GM23338 (cell line): ENCODE data around the gene RNF43. TPM values are rescaled to one million over a fixed set of nuclear protein-coding genes. Genes with fewer than 3 reads are reported as not detected.

Experiments used
- ATAC-seq: fragments of 200-7000 bp; cut with Tn5 transposase; 3 replicates; pipeline ENCODE4 v1.9.1; 2020
- DNase-seq: peaks from one replicate; pipeline ENCODE4 v3.0.0-alpha.2; 2015; ENCODE audit warnings: low spot score
- H2AFZ ChIP-seq: fragments of 200-600 bp; sonication (generic); 2 replicates; pipeline ENCODE4 v1.8.0; 2016; ENCODE audit warnings: antibody characterized with exemption, mild to moderate bottlenecking, moderate library complexity
- H3F3A ChIP-seq: fragments of 200-600 bp; sonication (generic); replicated peaks from 2 replicates; pipeline ENCODE4 v1.8.0; 2017; ENCODE audit warnings: antibody characterized with exemption, mixed run types, low read depth
- H3K27ac ChIP-seq: fragments of 200-600 bp; sonication (generic); 2 replicates; pipeline ENCODE4 v1.6.1; 2016; ENCODE audit warnings: low read depth
- H3K27me3 ChIP-seq: fragments of 200-600 bp; sonication (generic); 2 replicates; pipeline ENCODE4 v1.8.0; 2016; ENCODE audit warnings: mild to moderate bottlenecking, mixed run types, moderate library complexity; ENCODE audit not compliant: insufficient read depth
- H3K36me3 ChIP-seq: fragments of 200-600 bp; sonication (generic); 2 replicates; pipeline ENCODE4 v1.8.0; 2016; ENCODE audit warnings: mild to moderate bottlenecking; ENCODE audit not compliant: insufficient read depth
- H3K4me1 ChIP-seq: fragments of 200-600 bp; sonication (generic); 2 replicates; pipeline ENCODE4 v1.8.0; 2016; ENCODE audit warnings: mild to moderate bottlenecking, moderate library complexity; ENCODE audit not compliant: insufficient read depth
- H3K4me2 ChIP-seq: fragments of 200-600 bp; sonication (generic); 2 replicates; pipeline ENCODE4 v1.7.1; 2017; ENCODE audit warnings: mixed run types
- H3K4me3 ChIP-seq: fragments of 200-600 bp; sonication (generic); 2 replicates; pipeline ENCODE4 v1.6.1; 2016; ENCODE audit warnings: mixed run types
- H3K79me2 ChIP-seq: fragments of 200-600 bp; sonication (generic); replicated peaks from 2 replicates; pipeline ENCODE4 v1.8.0; 2017; ENCODE audit warnings: mild to moderate bottlenecking; ENCODE audit not compliant: insufficient read depth
- H3K9me2 ChIP-seq: fragments of 200-600 bp; sonication (generic); 2 replicates; pipeline ENCODE4 v1.8.0; 2017; ENCODE audit not compliant: insufficient read depth
- H4K20me1 ChIP-seq: fragments of 200-600 bp; sonication (generic); replicated peaks from 2 replicates; pipeline ENCODE4 v1.8.0; 2017; ENCODE audit warnings: mild to moderate bottlenecking; ENCODE audit not compliant: insufficient read depth
- H3K27ac Mint-ChIP-seq: 2 replicates; pipeline ENCODE4 v1.8.0; 2020; ENCODE audit warnings: inconsistent platforms, mild to moderate bottlenecking, moderate library complexity, mixed read lengths
- H3K27me3 Mint-ChIP-seq: 3 replicates; pipeline ENCODE4 v1.8.0; 2022; ENCODE audit warnings: low read depth, mild to moderate bottlenecking, moderate library complexity, mixed read lengths, inconsistent platforms; ENCODE audit not compliant: insufficient read depth, poor library complexity
- H3K36me3 Mint-ChIP-seq: 3 replicates; pipeline ENCODE4 v1.8.0; 2021; ENCODE audit warnings: low read depth, mild to moderate bottlenecking, inconsistent platforms, moderate library complexity, mixed read lengths
- H3K4me1 Mint-ChIP-seq: 3 replicates; pipeline ENCODE4 v1.8.0; 2020; ENCODE audit warnings: mild to moderate bottlenecking, inconsistent platforms, mixed read lengths
- H3K4me3 Mint-ChIP-seq: 3 replicates; pipeline ENCODE4 v1.8.0; 2021; ENCODE audit warnings: moderate library complexity, mild to moderate bottlenecking, inconsistent platforms, mixed read lengths
- H3K9me3 Mint-ChIP-seq: 3 replicates; pipeline ENCODE4 v1.8.0; 2020; ENCODE audit warnings: moderate library complexity, mild to moderate bottlenecking, inconsistent platforms, mixed read lengths
- CREB1 ChIP-seq: fragments of 250-450 bp; sonication (Bioruptor Pico); IDR thresholded peaks from 2 replicates; pipeline ENCODE4 v1.5.0; 2020; ENCODE audit warnings: low read depth, mild to moderate bottlenecking, moderate library complexity
- EZH2 ChIP-seq: fragments of 200-600 bp; sonication (generic); IDR thresholded peaks from one replicate; pipeline ENCODE4 v1.8.0; 2017; ENCODE audit warnings: antibody characterized with exemption, mild to moderate bottlenecking, low read depth; ENCODE audit not compliant: unreplicated experiment
- EZH2phosphoT487 ChIP-seq: fragments of 200-600 bp; sonication (generic); IDR thresholded peaks from one replicate; pipeline ENCODE4 v1.8.1; 2018; ENCODE audit warnings: antibody characterized with exemption; ENCODE audit not compliant: unreplicated experiment
- JUNB ChIP-seq: IDR thresholded peaks from one replicate; pipeline ENCODE4 v1.6.1; 2016; ENCODE audit warnings: antibody characterized with exemption; ENCODE audit not compliant: unreplicated experiment
- NANOG ChIP-seq: IDR thresholded peaks from 2 replicates; pipeline ENCODE4 v1.6.1; 2016; ENCODE audit warnings: antibody characterized with exemption, borderline replicate concordance
- POLR2AphosphoS5 ChIP-seq: IDR thresholded peaks from 2 replicates; pipeline ENCODE4 v1.6.1; 2016; ENCODE audit warnings: antibody characterized with exemption, low read depth
- REST ChIP-seq: IDR thresholded peaks from one replicate; pipeline ENCODE4 v1.6.1; 2018; ENCODE audit warnings: antibody characterized with exemption; ENCODE audit not compliant: unreplicated experiment
- STAT1 ChIP-seq: IDR thresholded peaks from one replicate; pipeline ENCODE4 v1.6.1; 2016; ENCODE audit warnings: antibody characterized with exemption; ENCODE audit not compliant: unreplicated experiment
- ZNF114 ChIP-seq: fragments of 250-450 bp; sonication (Bioruptor Pico); IDR thresholded peaks from 2 replicates; pipeline ENCODE4 v1.5.0; 2020; ENCODE audit warnings: mild to moderate bottlenecking, moderate library complexity
- ZNF331 ChIP-seq: fragments of 250-450 bp; sonication (Bioruptor Pico); IDR thresholded peaks from 2 replicates; pipeline ENCODE4 v1.5.0; 2020; ENCODE audit warnings: low read depth, mild to moderate bottlenecking, moderate library complexity
- ZNF462 ChIP-seq: fragments of 250-450 bp; sonication (Bioruptor Pico); IDR thresholded peaks from 2 replicates; pipeline ENCODE4 v1.5.0; 2020; ENCODE audit warnings: mild to moderate bottlenecking, moderate library complexity
- polyA plus RNA-seq: library from polyadenylated mRNA; unstranded; fragments of >200 nt; fragmentation: Nextera tagmentation; extraction: Ambion mirVana; gene quantifications from 2 replicates; pipeline ENCODE4 v1.2.1, GENCODE V29; 2016
- total RNA-seq: library from RNA; depleted of rRNA; stranded (reverse); fragments of >200 nt; shearing (Covaris generic); gene quantifications from 2 replicates; pipeline ENCODE4 v1.2.3, GENCODE V29; 2014
- TF ChIP-seq, protein P1 (sequence below): IDR thresholded peaks from 2 replicates; pipeline ENCODE4 v1.6.1; 2016; ENCODE audit warnings: antibody characterized with exemption
- TF ChIP-seq, protein P2 (sequence below), 2 experiments: fragments of 200-600 bp in 1 of 2; sonication (generic) in 1 of 2; conservative IDR thresholded peaks; 2 replicates each; pipeline versions ENCODE4 v1.5.1 to v1.6.1; 2016 to 2017; ENCODE audit warnings: antibody characterized with exemption in 2 of 2, low read depth in 2 of 2, mild to moderate bottlenecking in 2 of 2, moderate library complexity in 1 of 2

The RNF43 gene
- total and polyA plus RNA-seq, 2 experiments from 2014 or later: 0.58 to 2.2 TPM

DNA sequence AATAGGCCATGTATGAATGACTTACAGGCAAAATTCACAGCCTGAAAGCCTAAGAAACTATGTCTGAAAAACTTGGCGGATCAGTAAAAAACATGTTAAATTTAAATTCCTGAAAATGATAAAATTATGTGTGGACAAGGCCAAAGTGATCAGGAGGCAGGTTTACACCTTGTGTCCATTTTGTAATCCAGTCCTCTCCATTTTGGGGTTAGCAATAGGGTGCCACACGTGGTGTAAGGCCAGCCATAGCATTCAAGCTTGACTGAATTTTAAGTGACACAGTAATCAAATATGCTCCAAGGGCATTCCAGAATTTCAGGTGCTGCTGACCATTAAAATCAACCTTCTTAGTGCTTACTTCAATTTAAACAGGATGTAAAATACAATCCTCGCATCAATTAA lies 2.7 kb downstream of the RNF43 start:
- Histone ChIP-seq H3K79me2 (no peaks in the 10 kb centered on the region), H2AFZ (no peak overlapping the region), H3K4me2 (no peak overlapping the region)

More for the DNA sequence above, 2.7 kb downstream of the RNF43 start:
- TF ChIP-seq, protein P1, sequence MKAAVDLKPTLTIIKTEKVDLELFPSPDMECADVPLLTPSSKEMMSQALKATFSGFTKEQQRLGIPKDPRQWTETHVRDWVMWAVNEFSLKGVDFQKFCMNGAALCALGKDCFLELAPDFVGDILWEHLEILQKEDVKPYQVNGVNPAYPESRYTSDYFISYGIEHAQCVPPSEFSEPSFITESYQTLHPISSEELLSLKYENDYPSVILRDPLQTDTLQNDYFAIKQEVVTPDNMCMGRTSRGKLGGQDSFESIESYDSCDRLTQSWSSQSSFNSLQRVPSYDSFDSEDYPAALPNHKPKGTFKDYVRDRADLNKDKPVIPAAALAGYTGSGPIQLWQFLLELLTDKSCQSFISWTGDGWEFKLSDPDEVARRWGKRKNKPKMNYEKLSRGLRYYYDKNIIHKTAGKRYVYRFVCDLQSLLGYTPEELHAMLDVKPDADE: no peak
- TF ChIP-seq ZNF462 (CRISPR knock-in tag) (no peak), NANOG (no peak), EZH2phosphoT487 (no peak), STAT1 (no peak), REST (no peak), ZNF114 (CRISPR knock-in tag) (no peak), JUNB (no peak), ZNF331 (CRISPR knock-in tag) (no peak), EZH2 (no peak), POLR2AphosphoS5 (no peak), CREB1 (CRISPR knock-in tag) (no peak)
- TF ChIP-seq, protein P2, sequence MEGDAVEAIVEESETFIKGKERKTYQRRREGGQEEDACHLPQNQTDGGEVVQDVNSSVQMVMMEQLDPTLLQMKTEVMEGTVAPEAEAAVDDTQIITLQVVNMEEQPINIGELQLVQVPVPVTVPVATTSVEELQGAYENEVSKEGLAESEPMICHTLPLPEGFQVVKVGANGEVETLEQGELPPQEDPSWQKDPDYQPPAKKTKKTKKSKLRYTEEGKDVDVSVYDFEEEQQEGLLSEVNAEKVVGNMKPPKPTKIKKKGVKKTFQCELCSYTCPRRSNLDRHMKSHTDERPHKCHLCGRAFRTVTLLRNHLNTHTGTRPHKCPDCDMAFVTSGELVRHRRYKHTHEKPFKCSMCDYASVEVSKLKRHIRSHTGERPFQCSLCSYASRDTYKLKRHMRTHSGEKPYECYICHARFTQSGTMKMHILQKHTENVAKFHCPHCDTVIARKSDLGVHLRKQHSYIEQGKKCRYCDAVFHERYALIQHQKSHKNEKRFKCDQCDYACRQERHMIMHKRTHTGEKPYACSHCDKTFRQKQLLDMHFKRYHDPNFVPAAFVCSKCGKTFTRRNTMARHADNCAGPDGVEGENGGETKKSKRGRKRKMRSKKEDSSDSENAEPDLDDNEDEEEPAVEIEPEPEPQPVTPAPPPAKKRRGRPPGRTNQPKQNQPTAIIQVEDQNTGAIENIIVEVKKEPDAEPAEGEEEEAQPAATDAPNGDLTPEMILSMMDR (conservative IDR thresholded peaks at IDR 0.05; ENCODE audit: low read depth in 2 of 2): no peak
- Histone ChIP-seq H3K4me3 (no peak overlapping the region), H3K27me3 (no peaks in the 10 kb centered on the region), H3K27ac (no peak overlapping the region), H4K20me1 (no peaks in the 10 kb centered on the region; the same call in 1 of the 2 replicates), H3K4me1 (peaks cover 11% of the 10 kb centered on the region), H3K9me2 (no peaks in the 10 kb centered on the region), H3K36me3 (no peaks in the 10 kb centered on the region), H3F3A (no peaks in the 10 kb centered on the region)
- DNase-seq (no peak), ATAC-seq (no peak)
- H3K36me3 Mint-ChIP-seq: no peaks in the 10 kb centered on the region
- no peaks in the 10 kb centered on the region for H3K27me3 Mint-ChIP-seq
- peaks cover 22% of the 10 kb centered on the region; the same call in 2 of the 3 replicates for H3K4me1 Mint-ChIP-seq
- H3K9me3 Mint-ChIP-seq: no peaks in the 10 kb centered on the region
- no peak overlapping the region for H3K4me3 Mint-ChIP-seq
- no peak overlapping the region for H3K27ac Mint-ChIP-seq
